GM13976 (cell line): ENCODE data around the gene DISC1.
"Not testable (repeated sequence)": the region's sequence is repeated elsewhere in the genome, so short reads cannot be mapped to it uniquely, and the experiment has no call there.

Source experiments
- DNase-seq: peaks from one replicate; pipeline ENCODE4 v3.0.0; 2012; ENCODE audit warnings: low spot score
- CTCF ChIP-seq: IDR thresholded peaks from 2 replicates; pipeline ENCODE4 v1.5.1; 2012; ENCODE audit warnings: borderline replicate concordance, mild to moderate bottlenecking; ENCODE audit not compliant: insufficient read depth; ENCODE audit errors: extremely low read depth, missing control alignments, control extremely low read depth
- in situ Hi-C: fragments of 300-500 bp; cut with MboI; formaldehyde crosslinking; loops from one replicate; pipeline ENCODE4 v1.12.0; 2022; ENCODE audit warnings: low sequenced_read_pairs, mixed read lengths, inconsistent platforms; ENCODE audit not compliant: unreplicated experiment

The DISC1 gene

GRCh38 chr1:231643071-231643934 is 16.7 kb downstream of the DISC1 start:
- in situ Hi-C loops: no loop called here
- TF ChIP-seq CTCF: no peak
- DNase-seq: no peak

- in situ Hi-C loops: no loop called here
- no peak for TF ChIP-seq CTCF
- DNase-seq: no peak
Measured at GRCh38 chr1:231643935-231644237, 17.3 kb downstream of the DISC1 start.

GRCh38 chr1:231645634-231646033 is 19.0 kb downstream of the DISC1 start:
- DNase-seq, in situ Hi-C loops: not testable (repeated sequence)

GRCh38 chr1:231646165-231646564 is 19.6 kb downstream of the DISC1 start:
- in situ Hi-C loops: not testable (repeated sequence)

GRCh38 chr1:231651621-231652260 is 25.2 kb downstream of the DISC1 start:
- DNase-seq, in situ Hi-C loops: not testable (repeated sequence)

More at GRCh38 chr1:231646165-231646564, 19.6 kb downstream of the DISC1 start:
- not testable (repeated sequence) for DNase-seq

- DNase-seq: no peak
- no peak for TF ChIP-seq CTCF
- in situ Hi-C loops: no loop called here
Measured at GRCh38 chr1:231653632-231654031, 27.0 kb downstream of the DISC1 start.

- in situ Hi-C loops: no loop called here
- no peak for TF ChIP-seq CTCF
- no peak for DNase-seq
Measured at GRCh38 chr1:231656741-231657140, 30.2 kb downstream of the DISC1 start.

- in situ Hi-C loops, DNase-seq: not testable (repeated sequence)
Measured at GRCh38 chr1:231658223-231658622, 31.6 kb downstream of the DISC1 start.

- TF ChIP-seq CTCF: no peak
- in situ Hi-C loops: no loop called here
- no peak for DNase-seq
Measured at GRCh38 chr1:231660198-231660597, 33.6 kb downstream of the DISC1 start.
